Measurements from ENCODE around the gene TMEM51. TPM values are rescaled to one million over a fixed set of nuclear protein-coding genes. Genes with fewer than 3 reads are reported as not detected.

Gene TMEM51
- total RNA-seq, 1 experiment from 2014 or later: 10.4 TPM

GRCh38 chr1:15159166-15159555, 5.6 kb downstream of the TMEM51 start:
- Mint-ChIP-seq H3K4me1 (peaks cover 63% of the 10 kb centered on the region), H3K36me3 (peaks cover under 1% of the 10 kb centered on the region; the same call in 1 of the 2 replicates), H3K4me3 (no peak overlapping the region), H3K27me3 (ENCODE audit: low read depth) (peaks cover 8% of the 10 kb centered on the region), H3K9me3 (no peaks in the 10 kb centered on the region), H3K27ac (no peak overlapping the region)
- TF ChIP-seq, protein P1, sequence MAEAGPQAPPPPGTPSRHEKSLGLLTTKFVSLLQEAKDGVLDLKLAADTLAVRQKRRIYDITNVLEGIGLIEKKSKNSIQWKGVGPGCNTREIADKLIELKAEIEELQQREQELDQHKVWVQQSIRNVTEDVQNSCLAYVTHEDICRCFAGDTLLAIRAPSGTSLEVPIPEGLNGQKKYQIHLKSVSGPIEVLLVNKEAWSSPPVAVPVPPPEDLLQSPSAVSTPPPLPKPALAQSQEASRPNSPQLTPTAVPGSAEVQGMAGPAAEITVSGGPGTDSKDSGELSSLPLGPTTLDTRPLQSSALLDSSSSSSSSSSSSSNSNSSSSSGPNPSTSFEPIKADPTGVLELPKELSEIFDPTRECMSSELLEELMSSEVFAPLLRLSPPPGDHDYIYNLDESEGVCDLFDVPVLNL (CRISPR knock-in tag; IDR thresholded peaks at IDR 0.05; ENCODE audit: borderline replicate concordance, low read depth): no peak
- TF ChIP-seq, protein P2, sequence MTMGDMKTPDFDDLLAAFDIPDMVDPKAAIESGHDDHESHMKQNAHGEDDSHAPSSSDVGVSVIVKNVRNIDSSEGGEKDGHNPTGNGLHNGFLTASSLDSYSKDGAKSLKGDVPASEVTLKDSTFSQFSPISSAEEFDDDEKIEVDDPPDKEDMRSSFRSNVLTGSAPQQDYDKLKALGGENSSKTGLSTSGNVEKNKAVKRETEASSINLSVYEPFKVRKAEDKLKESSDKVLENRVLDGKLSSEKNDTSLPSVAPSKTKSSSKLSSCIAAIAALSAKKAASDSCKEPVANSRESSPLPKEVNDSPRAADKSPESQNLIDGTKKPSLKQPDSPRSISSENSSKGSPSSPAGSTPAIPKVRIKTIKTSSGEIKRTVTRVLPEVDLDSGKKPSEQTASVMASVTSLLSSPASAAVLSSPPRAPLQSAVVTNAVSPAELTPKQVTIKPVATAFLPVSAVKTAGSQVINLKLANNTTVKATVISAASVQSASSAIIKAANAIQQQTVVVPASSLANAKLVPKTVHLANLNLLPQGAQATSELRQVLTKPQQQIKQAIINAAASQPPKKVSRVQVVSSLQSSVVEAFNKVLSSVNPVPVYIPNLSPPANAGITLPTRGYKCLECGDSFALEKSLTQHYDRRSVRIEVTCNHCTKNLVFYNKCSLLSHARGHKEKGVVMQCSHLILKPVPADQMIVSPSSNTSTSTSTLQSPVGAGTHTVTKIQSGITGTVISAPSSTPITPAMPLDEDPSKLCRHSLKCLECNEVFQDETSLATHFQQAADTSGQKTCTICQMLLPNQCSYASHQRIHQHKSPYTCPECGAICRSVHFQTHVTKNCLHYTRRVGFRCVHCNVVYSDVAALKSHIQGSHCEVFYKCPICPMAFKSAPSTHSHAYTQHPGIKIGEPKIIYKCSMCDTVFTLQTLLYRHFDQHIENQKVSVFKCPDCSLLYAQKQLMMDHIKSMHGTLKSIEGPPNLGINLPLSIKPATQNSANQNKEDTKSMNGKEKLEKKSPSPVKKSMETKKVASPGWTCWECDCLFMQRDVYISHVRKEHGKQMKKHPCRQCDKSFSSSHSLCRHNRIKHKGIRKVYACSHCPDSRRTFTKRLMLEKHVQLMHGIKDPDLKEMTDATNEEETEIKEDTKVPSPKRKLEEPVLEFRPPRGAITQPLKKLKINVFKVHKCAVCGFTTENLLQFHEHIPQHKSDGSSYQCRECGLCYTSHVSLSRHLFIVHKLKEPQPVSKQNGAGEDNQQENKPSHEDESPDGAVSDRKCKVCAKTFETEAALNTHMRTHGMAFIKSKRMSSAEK (CRISPR knock-in tag; IDR thresholded peaks at IDR 0.05; ENCODE audit: borderline replicate concordance): no peak
- TF ChIP-seq NFYB (CRISPR knock-in tag; conservative IDR thresholded peaks at IDR 0.05; ENCODE audit: low read depth) (no peak), JUN (CRISPR knock-in tag; IDR thresholded peaks at IDR 0.05) (no peak), MYBL2 (CRISPR knock-in tag; IDR thresholded peaks at IDR 0.05) (no peak), ZNF317 (CRISPR knock-in tag; IDR thresholded peaks at IDR 0.05; ENCODE audit: borderline replicate concordance, low read depth) (no peak), ZNF423 (CRISPR knock-in tag; IDR thresholded peaks at IDR 0.05) (no peak), RORB (CRISPR knock-in tag; IDR thresholded peaks at IDR 0.05) (no peak), IRF2 (CRISPR knock-in tag; IDR thresholded peaks at IDR 0.05; ENCODE audit: borderline replicate concordance, low read depth) (no peak), FOXK1 (CRISPR knock-in tag; IDR thresholded peaks at IDR 0.05) (no peak), ZNF232 (CRISPR knock-in tag; IDR thresholded peaks at IDR 0.05) (no peak), ATF2 (CRISPR knock-in tag; IDR thresholded peaks at IDR 0.05; ENCODE audit: borderline replicate concordance, low read depth) (no peak), EMX1 (CRISPR knock-in tag; IDR thresholded peaks at IDR 0.05) (no peak), CREM (CRISPR knock-in tag; IDR thresholded peaks at IDR 0.05) (no peak)
- TF ChIP-seq, protein P3, sequence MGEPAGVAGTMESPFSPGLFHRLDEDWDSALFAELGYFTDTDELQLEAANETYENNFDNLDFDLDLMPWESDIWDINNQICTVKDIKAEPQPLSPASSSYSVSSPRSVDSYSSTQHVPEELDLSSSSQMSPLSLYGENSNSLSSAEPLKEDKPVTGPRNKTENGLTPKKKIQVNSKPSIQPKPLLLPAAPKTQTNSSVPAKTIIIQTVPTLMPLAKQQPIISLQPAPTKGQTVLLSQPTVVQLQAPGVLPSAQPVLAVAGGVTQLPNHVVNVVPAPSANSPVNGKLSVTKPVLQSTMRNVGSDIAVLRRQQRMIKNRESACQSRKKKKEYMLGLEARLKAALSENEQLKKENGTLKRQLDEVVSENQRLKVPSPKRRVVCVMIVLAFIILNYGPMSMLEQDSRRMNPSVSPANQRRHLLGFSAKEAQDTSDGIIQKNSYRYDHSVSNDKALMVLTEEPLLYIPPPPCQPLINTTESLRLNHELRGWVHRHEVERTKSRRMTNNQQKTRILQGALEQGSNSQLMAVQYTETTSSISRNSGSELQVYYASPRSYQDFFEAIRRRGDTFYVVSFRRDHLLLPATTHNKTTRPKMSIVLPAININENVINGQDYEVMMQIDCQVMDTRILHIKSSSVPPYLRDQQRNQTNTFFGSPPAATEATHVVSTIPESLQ (CRISPR knock-in tag; IDR thresholded peaks at IDR 0.05): no peak
- POLR2A ChIA-PET: no interaction called here
- ATAC-seq (no peak), DNase-seq (ENCODE audit: low spot score) (no peak)
- CTCF ChIA-PET: interaction anchor here (1.2 to 3.3 kb wide), 4 partner anchors 30 to 113 kb away, joined by 3 to 15 read pairs (median 5); no protein-coding TSS in a partner anchor

DNA sequence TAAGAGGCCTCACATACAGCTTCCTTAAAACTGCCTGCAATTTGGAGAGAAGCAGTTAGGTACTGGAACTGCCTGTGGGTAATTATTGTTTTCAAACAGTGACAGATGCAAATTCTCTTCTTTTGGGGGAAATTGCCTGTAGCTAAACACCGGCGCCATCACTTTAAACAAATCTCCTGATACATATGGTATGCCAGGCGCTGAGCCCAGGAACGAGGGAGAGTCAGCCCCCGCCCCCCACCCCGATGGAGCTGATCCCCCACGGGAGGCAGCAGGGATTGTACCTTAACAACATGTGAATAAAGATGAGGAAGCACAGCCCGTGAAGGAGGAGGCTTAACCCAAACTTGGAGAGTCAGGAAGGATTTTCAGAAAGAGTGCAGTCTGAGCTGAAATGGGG, 7.1 kb downstream of the TMEM51 start:
- no peak for DNase-seq (ENCODE audit: low spot score)
- no peak for TF ChIP-seq ZNF121 (CRISPR knock-in tag; IDR thresholded peaks at IDR 0.05)
- TF ChIP-seq, protein P4, sequence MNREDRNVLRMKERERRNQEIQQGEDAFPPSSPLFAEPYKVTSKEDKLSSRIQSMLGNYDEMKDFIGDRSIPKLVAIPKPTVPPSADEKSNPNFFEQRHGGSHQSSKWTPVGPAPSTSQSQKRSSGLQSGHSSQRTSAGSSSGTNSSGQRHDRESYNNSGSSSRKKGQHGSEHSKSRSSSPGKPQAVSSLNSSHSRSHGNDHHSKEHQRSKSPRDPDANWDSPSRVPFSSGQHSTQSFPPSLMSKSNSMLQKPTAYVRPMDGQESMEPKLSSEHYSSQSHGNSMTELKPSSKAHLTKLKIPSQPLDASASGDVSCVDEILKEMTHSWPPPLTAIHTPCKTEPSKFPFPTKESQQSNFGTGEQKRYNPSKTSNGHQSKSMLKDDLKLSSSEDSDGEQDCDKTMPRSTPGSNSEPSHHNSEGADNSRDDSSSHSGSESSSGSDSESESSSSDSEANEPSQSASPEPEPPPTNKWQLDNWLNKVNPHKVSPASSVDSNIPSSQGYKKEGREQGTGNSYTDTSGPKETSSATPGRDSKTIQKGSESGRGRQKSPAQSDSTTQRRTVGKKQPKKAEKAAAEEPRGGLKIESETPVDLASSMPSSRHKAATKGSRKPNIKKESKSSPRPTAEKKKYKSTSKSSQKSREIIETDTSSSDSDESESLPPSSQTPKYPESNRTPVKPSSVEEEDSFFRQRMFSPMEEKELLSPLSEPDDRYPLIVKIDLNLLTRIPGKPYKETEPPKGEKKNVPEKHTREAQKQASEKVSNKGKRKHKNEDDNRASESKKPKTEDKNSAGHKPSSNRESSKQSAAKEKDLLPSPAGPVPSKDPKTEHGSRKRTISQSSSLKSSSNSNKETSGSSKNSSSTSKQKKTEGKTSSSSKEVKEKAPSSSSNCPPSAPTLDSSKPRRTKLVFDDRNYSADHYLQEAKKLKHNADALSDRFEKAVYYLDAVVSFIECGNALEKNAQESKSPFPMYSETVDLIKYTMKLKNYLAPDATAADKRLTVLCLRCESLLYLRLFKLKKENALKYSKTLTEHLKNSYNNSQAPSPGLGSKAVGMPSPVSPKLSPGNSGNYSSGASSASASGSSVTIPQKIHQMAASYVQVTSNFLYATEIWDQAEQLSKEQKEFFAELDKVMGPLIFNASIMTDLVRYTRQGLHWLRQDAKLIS (CRISPR knock-in tag; IDR thresholded peaks at IDR 0.05; ENCODE audit: borderline replicate concordance): no peak
- TF ChIP-seq EMX1 (CRISPR knock-in tag; IDR thresholded peaks at IDR 0.05): no peak
- no peak for TF ChIP-seq PRRX2 (CRISPR knock-in tag; IDR thresholded peaks at IDR 0.05)
- no peak for TF ChIP-seq ZNF512 (CRISPR knock-in tag; IDR thresholded peaks at IDR 0.05; ENCODE audit: borderline replicate concordance)
- no peak for TF ChIP-seq JUN (CRISPR knock-in tag; IDR thresholded peaks at IDR 0.05)
- TF ChIP-seq CBFB (CRISPR knock-in tag; IDR thresholded peaks at IDR 0.05; ENCODE audit: low read depth): no peak
- TF ChIP-seq NR2C2 (CRISPR knock-in tag; IDR thresholded peaks at IDR 0.05): no peak
- no peak for TF ChIP-seq JAZF1 (CRISPR knock-in tag; IDR thresholded peaks at IDR 0.05)

More for the DNA sequence above, 7.1 kb downstream of the TMEM51 start:
- Mint-ChIP-seq H3K27ac (peak overlapping the region; percentile 67), H3K9me3 (no peaks in the 10 kb centered on the region), H3K27me3 (ENCODE audit: low read depth) (no peaks in the 10 kb centered on the region), H3K4me1 (peaks cover 51% of the 10 kb centered on the region), H3K4me3 (no peak overlapping the region), H3K36me3 (peaks cover 5% of the 10 kb centered on the region; the same call in 1 of the 2 replicates)
- ATAC-seq: no peak
- ChIA-PET CTCF (interaction anchor here (0.7 to 2.1 kb wide), 3 partner anchors 32 to 579 kb away, joined by 3 to 6 read pairs (median 3); no protein-coding TSS in a partner anchor), POLR2A (interaction anchor here (0.6 kb wide), 2 partner anchors 76 to 1333 kb away, joined by 3 read pairs; no protein-coding TSS in a partner anchor)
